Measurements from ENCODE around the gene PCSK1. TPM values are rescaled to one million over a fixed set of nuclear protein-coding genes. Genes with fewer than 3 reads are reported as not detected.

PCSK1 gene
- total RNA-seq, 4 donors from 2014 or later: 0.65 to 1.4 (median 1.2) TPM; not detected in 1

DNA sequence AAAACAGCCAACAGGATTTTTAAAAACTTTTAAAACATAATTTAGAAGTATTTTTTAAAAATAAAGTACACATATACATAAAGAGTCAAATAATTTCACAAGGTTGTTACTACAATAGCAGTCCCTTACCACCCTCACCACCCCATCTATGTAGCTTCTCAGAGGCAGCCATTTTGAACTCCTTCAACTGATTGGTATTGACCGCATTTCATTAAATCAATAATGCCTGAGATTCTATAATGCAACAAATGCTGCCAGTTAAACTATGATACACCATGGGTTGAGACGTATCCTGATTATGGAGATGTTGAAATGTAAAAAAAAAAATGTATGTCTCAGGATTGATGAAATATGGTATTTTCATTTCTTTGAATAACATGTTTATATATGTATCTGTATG lies 78.8 kb downstream of the PCSK1 start:
- intact Hi-C loops (cut with DNase I; ENCODE audit: low total_unique reads): no loop called here
- no peak overlapping the region for H3K4me3 ChIP-seq (ENCODE audit: low read depth, poor library complexity, severe bottlenecking)
- DNase-seq (ENCODE audit: low spot score in 2 of 2): no peak
- 98% methylated on average over 2 of the region's 2 CpGs for WGBS, 2 donors
- TF ChIP-seq, protein P1, sequence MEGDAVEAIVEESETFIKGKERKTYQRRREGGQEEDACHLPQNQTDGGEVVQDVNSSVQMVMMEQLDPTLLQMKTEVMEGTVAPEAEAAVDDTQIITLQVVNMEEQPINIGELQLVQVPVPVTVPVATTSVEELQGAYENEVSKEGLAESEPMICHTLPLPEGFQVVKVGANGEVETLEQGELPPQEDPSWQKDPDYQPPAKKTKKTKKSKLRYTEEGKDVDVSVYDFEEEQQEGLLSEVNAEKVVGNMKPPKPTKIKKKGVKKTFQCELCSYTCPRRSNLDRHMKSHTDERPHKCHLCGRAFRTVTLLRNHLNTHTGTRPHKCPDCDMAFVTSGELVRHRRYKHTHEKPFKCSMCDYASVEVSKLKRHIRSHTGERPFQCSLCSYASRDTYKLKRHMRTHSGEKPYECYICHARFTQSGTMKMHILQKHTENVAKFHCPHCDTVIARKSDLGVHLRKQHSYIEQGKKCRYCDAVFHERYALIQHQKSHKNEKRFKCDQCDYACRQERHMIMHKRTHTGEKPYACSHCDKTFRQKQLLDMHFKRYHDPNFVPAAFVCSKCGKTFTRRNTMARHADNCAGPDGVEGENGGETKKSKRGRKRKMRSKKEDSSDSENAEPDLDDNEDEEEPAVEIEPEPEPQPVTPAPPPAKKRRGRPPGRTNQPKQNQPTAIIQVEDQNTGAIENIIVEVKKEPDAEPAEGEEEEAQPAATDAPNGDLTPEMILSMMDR (IDR thresholded peaks at IDR 0.05): no peak
- no peak for TF ChIP-seq POLR2A (IDR thresholded peaks at IDR 0.05)

DNA sequence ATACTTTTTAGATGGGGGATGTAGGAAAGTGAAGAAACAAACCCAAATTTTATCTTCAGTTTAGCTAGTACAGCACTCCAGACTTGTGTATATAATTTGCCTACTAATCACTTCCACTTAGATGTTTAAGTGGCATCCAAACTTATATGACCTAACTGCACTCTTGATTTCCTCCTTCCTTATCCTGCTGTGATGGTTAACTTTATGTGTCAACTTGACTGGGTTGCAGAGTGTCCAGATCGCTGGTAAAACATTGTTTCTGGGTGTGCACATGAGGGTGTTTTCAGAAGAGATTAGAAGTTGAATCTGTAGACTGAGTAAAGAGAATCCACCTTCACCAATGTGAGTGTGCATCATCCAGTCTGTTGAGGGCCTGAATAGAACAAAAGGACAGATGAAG lies 79.8 kb downstream of the PCSK1 start:
- intact Hi-C loops (cut with DNase I; ENCODE audit: low total_unique reads): no loop called here
- no peak for TF ChIP-seq POLR2A (IDR thresholded peaks at IDR 0.05)
- TF ChIP-seq, protein P1 (IDR thresholded peaks at IDR 0.05): no peak
- no peak for DNase-seq (ENCODE audit: low spot score in 2 of 2)
- 88% methylated on average over 1 of the region's 1 CpG for WGBS, 2 donors
- H3K4me3 ChIP-seq (ENCODE audit: low read depth, poor library complexity, severe bottlenecking): no peak overlapping the region

DNA sequence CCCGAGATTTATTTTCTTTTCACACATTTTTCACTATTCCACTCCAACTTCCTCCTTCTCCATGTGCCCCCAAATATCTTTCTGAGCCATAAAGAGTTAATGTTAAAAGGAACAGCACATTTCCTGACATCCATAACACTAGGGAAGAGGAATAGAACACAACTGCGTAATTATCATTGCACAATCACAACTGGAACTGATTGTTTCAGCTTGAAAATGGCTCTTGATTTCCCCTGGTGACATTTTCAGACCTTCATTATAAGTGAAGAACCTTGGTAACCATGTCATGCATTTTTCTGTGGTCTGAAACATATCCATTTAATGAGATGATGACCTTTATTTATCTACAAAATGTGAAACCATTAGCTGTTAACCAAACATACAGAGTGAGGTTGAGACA lies 82.4 kb downstream of the PCSK1 start:
- TF ChIP-seq, protein P1 (IDR thresholded peaks at IDR 0.05): no peak
- intact Hi-C loops (cut with DNase I; ENCODE audit: low total_unique reads): no loop called here
- no peak for DNase-seq (ENCODE audit: low spot score in 2 of 2)
- WGBS, 2 donors: 55 to 60% methylated on average over 2 of the region's 2 CpGs
- no peak overlapping the region for H3K4me3 ChIP-seq (ENCODE audit: low read depth, poor library complexity, severe bottlenecking)

DNA sequence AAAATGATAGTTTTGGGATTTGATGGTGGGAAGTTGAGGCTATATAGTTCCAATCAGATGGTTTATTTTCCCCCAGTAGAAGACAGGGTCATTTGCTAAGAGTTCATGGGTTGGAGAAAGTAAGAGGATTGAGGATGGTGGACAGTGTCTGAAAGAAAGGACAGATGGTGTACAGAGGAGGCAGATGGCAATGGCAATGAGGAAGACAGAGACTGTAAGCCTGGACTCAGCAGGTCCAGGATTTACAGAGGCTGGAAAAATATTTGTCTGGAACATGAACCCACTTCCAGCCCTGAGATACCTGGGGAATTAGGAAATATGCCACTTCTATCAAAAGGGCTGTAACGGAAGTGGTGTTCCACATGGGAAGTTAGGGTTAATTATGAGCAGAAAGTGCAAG lies 84.5 kb downstream of the PCSK1 start:
- DNase-seq (ENCODE audit: low spot score in 2 of 2): no peak
- 76 to 79% methylated on average over 1 of the region's 1 CpG for WGBS, 2 donors
- no peak overlapping the region for H3K4me3 ChIP-seq (ENCODE audit: low read depth, poor library complexity, severe bottlenecking)
- intact Hi-C loops (cut with DNase I; ENCODE audit: low total_unique reads): no loop called here
- TF ChIP-seq, protein P1 (IDR thresholded peaks at IDR 0.05): no peak
- TF ChIP-seq POLR2A (IDR thresholded peaks at IDR 0.05): no peak

DNA sequence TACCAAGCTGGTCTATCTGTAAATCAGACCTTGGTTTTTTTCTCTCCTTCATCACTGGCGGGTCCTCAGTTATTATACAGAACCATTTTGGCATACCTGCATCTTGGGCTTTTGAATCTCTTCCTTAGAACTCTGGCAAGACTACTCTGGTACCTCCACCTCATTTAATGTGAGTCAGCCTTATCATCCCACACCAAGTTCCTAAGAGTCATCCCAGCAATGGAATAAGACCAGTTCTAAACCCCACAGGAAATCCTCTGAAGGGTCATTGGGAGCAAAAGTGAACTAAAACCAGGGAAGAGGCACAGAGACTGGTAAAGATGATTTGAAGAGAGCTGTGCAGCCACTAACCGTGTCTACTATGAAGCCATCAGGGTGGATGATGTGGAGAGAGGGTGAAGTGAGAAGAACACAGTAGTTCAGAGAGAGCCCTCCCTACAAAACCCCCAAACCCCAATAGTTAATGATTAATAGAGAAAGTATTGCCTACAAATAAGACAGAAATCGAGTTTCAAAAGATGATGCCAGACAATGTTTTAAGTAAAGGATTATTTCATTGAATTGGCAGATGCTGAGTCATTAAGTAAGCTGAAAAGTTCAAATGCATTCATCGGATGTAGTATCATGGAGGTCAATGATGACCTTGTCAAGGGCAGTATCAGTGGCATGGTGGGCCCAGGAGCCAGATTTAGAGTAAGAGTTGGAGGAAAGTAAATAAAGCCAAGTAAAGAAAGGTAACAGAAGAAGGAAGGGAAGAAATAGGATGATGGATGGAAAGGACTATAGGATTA lies 85.4 kb downstream of the PCSK1 start:
- TF ChIP-seq POLR2A (IDR thresholded peaks at IDR 0.05): no peak
- intact Hi-C loops (cut with DNase I; ENCODE audit: low total_unique reads): no loop called here
- no peak overlapping the region for H3K4me3 ChIP-seq (ENCODE audit: low read depth, poor library complexity, severe bottlenecking)
- WGBS, 2 donors: 88 to 94% methylated on average over 4 of the region's 4 CpGs
- DNase-seq (ENCODE audit: low spot score in 2 of 2): no peak

DNA sequence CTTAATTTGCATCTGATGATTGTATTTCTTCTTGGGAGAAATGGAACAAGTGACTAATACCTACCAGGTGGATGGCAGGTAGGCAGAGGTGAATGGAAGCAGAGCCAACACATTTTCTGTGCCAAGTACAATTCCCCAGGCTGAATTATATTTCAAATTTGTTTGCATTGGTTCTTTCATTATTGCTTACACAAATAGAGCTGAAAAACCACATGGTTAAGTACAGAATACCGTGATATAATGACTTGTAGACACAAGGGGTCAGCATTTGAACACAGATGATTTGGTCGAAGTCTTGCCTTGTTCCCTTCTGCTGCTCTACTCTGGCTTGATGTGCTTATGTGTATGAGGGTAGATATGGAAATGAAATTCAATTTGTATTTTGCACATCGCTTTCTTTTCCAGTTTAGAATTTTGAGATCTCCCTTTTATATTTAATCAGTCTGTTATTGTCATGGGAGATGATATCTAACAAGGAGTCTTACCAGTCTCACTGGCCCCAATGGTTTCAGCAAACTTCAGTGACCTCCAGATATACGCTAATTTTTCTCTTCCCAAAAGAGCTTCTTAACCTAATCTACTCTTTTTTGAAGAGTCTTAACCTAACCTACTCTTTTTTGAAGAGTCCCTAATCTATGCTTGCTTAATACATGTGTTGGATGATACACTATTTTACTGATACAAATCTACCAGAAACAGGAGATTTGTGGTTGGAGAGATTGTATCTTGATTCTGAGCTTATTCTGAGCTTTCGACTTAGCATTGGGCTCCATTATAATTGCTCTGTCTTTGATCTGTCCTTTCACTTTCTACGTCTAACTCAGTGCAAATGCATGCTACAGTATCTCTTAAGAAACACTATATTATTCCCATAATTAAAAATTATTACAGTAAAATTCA lies 88.1 kb downstream of the PCSK1 start:
- 39% methylated on average over 6 of the region's 6 CpGs for WGBS, 2 donors
- intact Hi-C loops (cut with DNase I; ENCODE audit: low total_unique reads): loop anchor here (5.0 kb wide), 1 partner anchor 257 kb away; no protein-coding TSS in a partner anchor
- no peak for DNase-seq (ENCODE audit: low spot score in 2 of 2)
- no peak overlapping the region for H3K4me3 ChIP-seq (ENCODE audit: low read depth, poor library complexity, severe bottlenecking)
- no peak for TF ChIP-seq POLR2A (IDR thresholded peaks at IDR 0.05)
- TF ChIP-seq, protein P1 (IDR thresholded peaks at IDR 0.05): no peak
